NCI-H1105 treated with DMSO at 0.1 percent for 48 hours (cell line): Measurements from ENCODE around the gene THSD4.

Experiments
- DNase-seq: peaks from one replicate; lab custom pipeline; 2025; lab: John Stamatoyannopoulos, UW

Gene THSD4

GRCh38 chr15:71753346-71753745 lies 638.1 kb downstream of the THSD4 start:
- DNase-seq: no peak

GRCh38 chr15:71754660-71755059 lies 639.4 kb downstream of the THSD4 start:
- DNase-seq: no peak

DNA sequence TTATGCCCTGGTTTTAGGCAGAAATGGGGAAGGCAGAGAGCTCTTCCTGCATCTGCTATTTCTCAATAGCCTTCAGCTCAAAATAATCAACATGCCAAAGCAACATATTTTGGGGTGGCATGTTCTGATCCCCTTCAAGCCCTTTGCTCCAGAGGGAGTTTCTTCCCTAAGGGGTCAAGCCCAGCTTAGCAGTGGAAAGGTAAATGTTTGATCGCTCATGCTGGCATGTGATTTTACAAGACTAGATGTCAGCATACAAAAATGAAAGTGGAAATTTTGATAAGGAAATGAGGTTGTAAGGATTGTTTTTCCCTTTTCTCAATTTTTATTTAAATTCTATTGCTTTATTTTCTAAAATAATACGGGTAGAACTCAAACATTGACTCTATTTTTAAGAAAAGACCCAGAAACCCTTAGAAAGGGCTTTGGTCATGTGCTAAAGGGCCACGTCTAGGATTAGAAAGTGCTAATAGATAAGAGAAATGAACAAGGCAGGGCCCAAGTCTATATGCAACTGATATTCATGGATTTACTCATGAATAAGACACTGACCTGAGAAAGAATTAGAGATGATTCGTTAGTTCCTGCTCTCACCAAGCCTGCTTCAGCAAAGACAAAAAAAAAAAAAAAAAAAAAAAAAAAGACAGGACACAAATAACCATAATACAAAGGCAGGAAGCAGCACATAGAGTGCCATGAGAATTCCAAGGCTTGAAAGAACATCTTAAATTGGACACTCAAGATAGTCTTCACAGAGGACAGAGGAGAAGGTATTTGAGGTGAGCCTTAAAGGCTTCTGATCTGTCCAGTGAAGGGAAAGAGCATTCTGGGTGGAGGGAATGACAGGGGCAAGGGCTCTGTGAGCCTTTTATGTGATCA lies 640.1 kb downstream of the THSD4 start:
- no peak for DNase-seq

DNA sequence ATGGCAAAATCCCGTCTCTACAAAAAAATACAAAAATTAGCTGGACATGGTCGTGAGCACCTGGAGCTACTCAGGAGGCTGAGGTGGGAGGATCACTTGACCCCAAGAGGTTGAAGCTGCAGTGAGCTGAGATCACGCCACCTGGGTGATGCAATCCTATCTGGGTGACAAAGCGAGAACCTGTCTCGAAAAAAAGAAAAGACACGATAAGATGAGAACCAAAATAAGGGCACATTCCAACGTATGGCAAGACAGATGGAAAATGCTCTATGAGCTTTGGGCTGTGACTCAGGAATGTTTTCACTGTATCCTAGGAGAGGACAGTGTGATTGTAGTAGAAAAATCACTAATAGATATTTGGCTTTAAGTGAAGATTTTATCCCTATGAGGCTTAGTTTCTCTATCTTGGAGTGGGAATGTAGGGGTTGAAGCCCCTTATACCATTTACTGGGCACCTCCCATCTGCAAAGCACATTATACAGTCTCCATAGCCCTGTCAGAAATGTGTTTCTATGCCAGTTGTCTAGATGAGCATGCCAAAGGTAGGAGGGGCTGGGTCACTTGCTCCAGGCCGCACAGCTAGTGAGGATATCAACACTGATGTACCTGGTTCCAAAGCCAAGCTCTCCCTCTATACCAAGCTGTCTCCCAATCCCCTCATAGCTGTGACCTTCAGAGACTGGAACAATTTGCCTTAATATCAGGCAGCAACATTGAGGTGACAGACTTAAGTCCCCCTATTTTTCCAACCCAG lies 641.5 kb downstream of the THSD4 start:
- no peak for DNase-seq

DNA sequence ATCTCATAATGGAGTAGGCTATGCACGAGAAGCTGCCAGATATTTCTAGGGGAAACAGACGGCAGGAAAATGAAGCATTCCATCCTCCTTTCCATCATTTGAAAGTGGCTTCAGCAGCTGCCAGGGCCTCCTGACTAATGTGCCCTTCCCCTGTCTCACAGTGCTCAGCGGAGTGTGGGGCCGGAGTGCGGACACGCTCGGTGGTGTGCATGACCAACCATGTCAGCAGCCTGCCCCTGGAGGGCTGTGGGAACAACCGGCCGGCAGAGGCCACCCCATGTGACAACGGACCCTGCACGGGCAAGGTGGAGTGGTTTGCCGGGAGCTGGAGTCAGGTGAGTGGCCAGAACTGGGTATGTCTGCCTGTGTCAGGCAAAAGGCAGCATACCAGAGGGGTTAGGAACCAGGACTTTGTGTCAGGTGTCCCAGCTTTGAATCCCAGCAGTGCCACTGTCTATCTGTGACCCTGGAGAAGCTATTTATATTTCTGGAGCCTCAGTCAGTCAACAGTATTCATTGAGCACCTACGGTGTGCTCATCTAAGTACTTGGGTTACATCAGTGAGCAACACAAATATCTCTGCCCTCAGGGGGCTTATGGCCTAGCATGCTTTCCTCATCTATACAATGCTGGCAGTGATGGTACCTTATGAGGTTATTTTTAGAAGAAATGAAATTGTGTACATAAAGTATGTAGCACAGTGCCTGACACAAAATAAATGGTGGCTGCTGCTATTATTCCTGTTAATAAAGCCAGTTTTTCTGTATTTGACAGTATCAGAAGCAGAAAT lies 642.7 kb downstream of the THSD4 start:
- no peak for DNase-seq

DNA sequence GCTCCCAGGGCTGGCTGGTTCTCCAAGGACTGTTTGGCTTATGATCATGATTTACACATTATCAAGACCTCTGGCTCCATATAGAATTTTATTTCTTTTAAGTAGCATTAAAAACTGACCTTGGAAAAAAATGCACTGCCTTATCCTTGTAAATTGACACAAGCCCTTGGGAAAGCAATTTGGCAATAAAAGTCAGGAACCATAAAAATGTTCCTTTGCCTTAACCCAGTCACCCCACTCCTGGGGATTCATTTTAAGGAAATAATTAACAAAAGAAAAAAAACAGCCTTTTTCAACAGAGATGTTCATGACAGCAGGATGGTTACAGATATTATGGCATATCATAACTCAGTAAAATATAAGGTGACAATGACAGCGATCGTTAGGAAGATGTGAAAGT lies 643.4 kb downstream of the THSD4 start:
- no peak for DNase-seq

- no peak for DNase-seq
Measured at GRCh38 chr15:71760852-71761251, 645.6 kb downstream of the THSD4 start.

- no peak for DNase-seq
Measured at GRCh38 chr15:71761649-71762048, 646.4 kb downstream of the THSD4 start.

- no peak for DNase-seq
Measured at GRCh38 chr15:71768184-71768583, 652.9 kb downstream of the THSD4 start.

DNA sequence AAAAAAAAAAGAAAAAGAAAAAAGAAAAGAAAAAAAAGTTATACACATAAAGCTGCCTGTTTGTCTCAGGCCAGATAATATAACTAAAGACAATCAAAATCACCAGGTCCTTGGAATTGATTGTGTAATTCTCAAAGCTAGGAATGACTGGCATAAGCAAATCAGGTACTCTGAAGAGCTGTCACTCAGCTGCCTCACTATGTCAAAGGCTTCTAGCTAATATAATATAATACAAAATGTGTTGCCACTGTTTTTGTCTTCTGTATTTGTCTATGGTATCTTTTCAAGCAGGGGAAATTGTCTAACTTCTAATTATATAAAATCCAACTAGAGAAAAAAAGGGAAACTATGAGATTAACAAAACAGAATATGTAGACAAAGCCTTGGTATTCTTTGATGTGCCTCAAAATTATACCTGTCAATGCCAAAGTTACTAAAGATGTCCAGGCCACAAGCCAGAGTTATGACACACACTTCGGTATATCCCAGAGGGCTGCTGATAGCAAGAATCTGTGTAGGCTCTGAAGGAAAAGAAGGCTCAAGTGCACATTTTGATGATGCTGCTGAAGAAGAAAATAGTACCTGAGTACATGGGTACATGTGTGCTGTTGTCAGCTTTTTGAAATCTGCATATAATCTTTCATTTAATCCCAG lies 658.1 kb downstream of the THSD4 start:
- no peak for DNase-seq

DNA sequence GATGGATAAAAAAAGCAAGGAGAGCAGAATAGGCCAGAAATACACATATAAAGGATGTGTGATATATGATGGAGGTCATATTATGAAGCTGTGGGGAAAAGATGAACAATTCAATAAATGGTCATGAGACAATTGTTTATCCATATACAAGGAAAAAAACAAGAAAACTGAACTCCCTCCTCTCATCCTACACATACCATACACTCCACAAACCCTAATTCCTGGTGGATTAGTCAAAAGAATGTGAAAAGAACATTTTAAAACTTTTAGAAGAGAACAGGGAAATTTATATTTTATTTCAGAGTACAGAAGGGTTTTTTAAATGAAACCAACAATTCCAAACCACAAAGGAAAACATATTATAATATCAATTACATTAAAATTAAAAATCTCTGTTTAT lies 660.6 kb downstream of the THSD4 start:
- no peak for DNase-seq

DNA sequence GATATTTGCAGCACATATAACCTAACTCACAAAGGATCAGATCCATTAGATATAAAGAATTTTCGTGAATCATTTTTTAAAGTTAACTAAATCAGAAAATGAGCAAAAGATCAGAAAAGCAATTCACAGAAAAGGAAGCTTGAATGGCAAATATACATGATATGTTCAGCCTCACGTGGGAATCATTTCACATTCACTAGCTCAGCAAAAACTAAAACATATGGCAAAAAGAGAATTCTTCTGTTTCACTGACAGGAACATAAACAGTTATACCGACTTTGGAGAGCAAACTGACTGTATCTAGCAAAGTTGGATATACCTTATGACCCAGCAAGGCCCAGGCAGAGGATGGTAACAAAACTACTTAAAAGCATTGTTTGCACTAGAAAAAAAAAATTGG lies 661.0 kb downstream of the THSD4 start:
- no peak for DNase-seq

DNA sequence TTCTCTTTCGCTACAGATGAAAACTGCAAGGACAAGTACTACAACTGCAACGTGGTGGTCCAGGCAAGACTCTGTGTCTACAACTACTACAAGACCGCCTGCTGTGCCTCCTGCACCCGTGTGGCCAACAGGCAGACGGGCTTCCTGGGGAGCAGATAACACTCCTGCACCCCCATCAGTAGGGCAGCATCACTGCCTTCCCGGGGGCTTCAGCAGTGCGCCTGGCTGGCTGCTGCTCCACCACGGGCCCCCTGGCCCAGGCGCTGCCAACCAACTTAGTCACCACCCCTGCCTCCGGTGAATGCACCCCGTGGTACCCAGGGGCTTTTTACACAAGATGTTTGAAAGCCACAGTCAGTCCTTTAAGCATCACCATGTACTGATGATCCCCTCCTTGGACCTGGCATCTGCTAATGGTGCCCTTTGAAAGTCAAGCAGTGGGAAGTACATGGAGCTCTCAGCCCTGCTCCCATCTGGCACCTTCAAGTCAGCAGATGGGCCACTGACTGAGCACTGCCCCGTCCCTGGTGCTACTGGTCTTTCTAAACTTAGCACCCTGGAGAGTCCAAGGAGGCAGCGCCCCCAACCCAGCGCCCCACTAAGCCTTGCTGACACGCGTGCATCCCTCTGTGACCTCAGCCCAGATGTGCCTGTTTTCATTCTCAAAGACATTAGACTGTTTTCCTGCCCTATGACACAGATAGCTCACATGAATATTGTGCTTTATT lies 662.1 kb downstream of the THSD4 start:
- no peak for DNase-seq

DNA sequence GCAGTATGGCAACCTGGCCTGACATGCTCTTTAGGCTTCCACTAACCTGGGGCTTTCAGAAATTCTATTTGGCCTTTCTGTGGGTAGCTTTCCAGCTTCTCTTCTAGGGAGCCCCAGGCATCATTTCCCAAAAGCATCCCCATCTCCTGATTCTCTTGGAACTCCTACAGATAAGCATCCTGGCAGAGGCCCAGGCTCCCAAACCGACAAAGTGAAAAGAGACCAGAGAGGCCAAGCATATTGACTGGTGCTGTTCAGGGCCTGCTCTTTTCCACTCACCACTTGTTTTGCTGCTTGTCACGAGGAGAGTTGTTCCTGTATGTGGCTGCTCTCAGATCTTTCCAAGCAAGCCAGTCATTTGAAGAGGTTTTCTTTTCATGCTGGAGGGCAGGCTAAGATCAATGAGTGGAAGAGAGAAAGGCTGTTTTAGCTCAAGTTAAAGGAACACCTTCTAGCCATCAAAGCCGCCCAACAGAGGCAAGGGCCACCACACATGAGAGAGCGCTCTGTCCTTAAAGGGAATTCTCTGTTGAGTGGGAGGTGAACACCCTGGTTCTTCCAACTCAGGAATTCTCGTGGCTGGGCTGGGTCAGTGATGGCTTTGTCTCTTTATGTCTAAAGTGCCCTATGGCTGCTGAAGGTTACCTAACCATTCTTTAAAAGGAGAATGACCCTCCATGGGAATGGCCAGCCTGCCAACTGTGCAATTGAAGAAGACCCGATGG lies 664.0 kb downstream of the THSD4 start:
- no peak for DNase-seq

DNA sequence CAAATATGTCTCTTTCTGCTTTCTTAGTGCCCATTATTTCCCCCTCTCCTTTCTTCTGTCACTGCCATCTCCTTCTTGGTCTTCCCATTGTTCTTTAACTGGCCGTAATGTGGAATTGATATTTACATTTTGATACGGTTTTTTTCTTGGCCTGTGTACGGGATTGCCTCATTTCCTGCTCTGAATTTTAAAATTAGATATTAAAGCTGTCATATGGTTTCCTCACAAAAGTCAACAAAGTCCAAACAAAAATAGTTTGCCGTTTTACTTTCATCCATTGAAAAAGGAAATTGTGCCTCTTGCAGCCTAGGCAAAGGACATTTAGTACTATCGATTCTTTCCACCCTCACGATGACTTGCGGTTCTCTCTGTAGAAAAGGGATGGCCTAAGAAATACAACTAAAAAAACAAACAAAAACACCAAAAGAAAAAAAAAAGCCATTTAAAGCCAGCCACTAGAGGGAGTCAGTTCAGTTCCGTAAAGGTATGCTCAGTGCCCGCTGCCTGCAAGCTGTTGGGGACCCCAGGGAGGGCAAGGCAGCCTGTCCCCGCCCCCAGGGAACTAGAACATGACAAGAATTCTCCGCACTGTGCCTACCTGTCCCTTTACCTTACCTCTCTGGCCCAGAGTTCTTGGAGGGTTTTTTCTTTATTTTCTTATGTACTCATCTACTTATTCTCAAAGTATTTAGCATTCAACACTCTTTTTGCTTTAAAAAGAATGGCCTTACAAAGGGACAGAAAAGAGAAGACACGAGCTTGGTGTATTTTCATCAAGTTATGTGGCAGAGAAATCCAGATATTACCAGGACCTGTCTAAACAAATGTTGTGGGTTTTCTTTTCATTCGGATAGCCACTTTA lies 665.1 kb downstream of the THSD4 start:
- DNase-seq: peak; percentile 52

GRCh38 chr15:71781179-71781964 lies 666.1 kb downstream of the THSD4 start:
- no peak for DNase-seq

DNA sequence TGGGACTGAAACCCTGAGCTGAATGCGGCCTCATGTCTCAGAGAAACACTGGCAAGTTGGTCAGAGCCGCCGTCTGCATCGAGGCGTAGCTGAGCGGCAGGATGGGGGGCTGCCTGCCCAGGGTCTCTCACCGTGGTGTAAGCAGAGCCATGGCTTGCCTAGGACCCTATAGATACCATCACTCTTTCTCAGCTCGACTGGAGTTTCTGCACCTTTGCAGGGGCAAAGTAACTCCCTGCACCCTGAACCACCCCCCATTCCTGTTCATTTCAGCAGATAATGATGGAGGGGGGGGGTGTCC lies 666.6 kb downstream of the THSD4 start:
- DNase-seq: no peak

DNA sequence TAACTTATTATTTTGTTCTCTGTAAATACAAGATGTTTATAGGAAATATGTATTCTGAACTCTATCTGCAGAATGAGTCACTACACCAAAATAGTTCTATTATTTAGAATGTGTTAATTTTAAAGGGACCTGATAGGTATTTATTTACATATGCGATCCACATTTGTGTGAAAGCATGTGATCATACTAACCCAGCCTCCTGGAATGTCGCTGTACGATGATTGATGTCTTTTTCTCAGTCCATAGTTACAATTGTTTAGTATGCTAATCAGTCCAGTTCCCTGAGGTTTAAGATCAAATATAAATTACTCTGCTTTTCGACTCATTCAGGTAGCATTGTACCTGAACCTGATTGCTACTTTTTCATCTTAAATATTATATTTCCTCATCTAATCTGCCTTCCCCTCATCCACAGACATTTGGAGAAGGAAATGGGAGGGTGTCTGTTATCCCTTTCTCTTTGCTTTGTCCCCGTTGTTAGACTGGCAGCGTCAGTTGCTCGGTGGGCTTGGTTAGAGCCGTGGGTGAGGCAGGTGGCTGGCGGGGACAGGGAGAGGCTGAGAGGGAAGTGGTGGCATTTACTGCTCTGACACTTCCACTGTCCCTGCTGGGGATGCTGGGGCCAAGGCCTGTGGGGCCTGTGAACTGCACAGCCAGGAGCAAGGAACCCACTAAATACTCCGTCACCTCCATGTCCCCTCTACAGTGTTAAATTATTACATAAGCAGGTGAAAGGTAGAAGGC lies 667.3 kb downstream of the THSD4 start:
- no peak for DNase-seq
